ENCODE measurements around the gene TBC1D16. TPM values are rescaled to one million over a fixed set of nuclear protein-coding genes. Genes with fewer than 3 reads are reported as not detected.

TBC1D16 gene
- total RNA-seq, 1 experiment from 2014 or later, result 21.1 TPM

GRCh38 chr17:79917902-79918484 lies 117.7 kb downstream of the TBC1D16 start:
- Mint-ChIP-seq H3K9me3 (ENCODE audit: unreplicated experiment) (no peaks in the 10 kb centered on the region), H3K36me3 (ENCODE audit: insufficient read depth, unreplicated experiment) (no peaks in the 10 kb centered on the region), H3K27ac (ENCODE audit: low read depth, unreplicated experiment) (no peak overlapping the region), H3K4me3 (ENCODE audit: unreplicated experiment) (no peak overlapping the region), H3K4me1 (ENCODE audit: insufficient read depth, unreplicated experiment) (peaks cover 19% of the 10 kb centered on the region), H3K27me3 (ENCODE audit: insufficient read depth, unreplicated experiment) (no peaks in the 10 kb centered on the region)
- intact Hi-C loops (cut with micrococcal nuclease), result loop anchor here (5.0 kb wide), 1 partner anchor 66 kb away; no protein-coding TSS in a partner anchor
- TF ChIP-seq CTCF (IDR thresholded peaks at IDR 0.05; ENCODE audit: unreplicated experiment), result no peak
- BruUV-seq (replicated peaks), result no TSS peak
- no peak for DNase-seq (ENCODE audit: unreplicated experiment)
- ChIA-PET POLR2A (interaction anchor here (2.0 to 4.3 kb wide), 3 partner anchors 68 to 121 kb away, joined by 9 to 19 read pairs (median 17); partner anchors contain the start of gene CBX8), CTCF (interaction anchor here (2.4 to 5.2 kb wide), 2 partner anchors 76 to 108 kb away, joined by 11 to 63 read pairs; no protein-coding TSS in a partner anchor)

GRCh38 chr17:79916991-79917901 lies 118.4 kb downstream of the TBC1D16 start:
- CTCF ChIA-PET, result interaction anchor here (0.6 to 5.2 kb wide), 14 partner anchors 14 to 891 kb away, joined by 3 to 63 read pairs (median 4); partner anchors contain the start of gene CBX8
- no peak overlapping the region for H3K27ac Mint-ChIP-seq (ENCODE audit: low read depth, unreplicated experiment)
- POLR2A ChIA-PET, result interaction anchor here (0.7 to 4.3 kb wide), 9 partner anchors 9 to 167 kb away, joined by 3 to 19 read pairs (median 7); partner anchors contain the start of genes CBX4 and CBX8
- H3K9me3 Mint-ChIP-seq (ENCODE audit: unreplicated experiment), result no peaks in the 10 kb centered on the region
- DNase-seq (ENCODE audit: unreplicated experiment), result no peak
- no TSS peak for BruUV-seq (replicated peaks)
- H3K27me3 Mint-ChIP-seq (ENCODE audit: insufficient read depth, unreplicated experiment), result no peaks in the 10 kb centered on the region
- no peak overlapping the region for H3K4me3 Mint-ChIP-seq (ENCODE audit: unreplicated experiment)
- peaks cover 19% of the 10 kb centered on the region for H3K4me1 Mint-ChIP-seq (ENCODE audit: insufficient read depth, unreplicated experiment)
- intact Hi-C loops (cut with micrococcal nuclease), result loop anchor here (1.0 to 5.0 kb wide), 5 partner anchors 65 to 175 kb away; partner anchors contain the start of gene CBX4
- H3K36me3 Mint-ChIP-seq (ENCODE audit: insufficient read depth, unreplicated experiment), result no peaks in the 10 kb centered on the region
- TF ChIP-seq CTCF (IDR thresholded peaks at IDR 0.05; ENCODE audit: unreplicated experiment), result no peak

- Mint-ChIP-seq H3K9me3 (ENCODE audit: unreplicated experiment) (no peaks in the 10 kb centered on the region), H3K27me3 (ENCODE audit: insufficient read depth, unreplicated experiment) (no peaks in the 10 kb centered on the region), H3K27ac (ENCODE audit: low read depth, unreplicated experiment) (no peak overlapping the region), H3K4me3 (ENCODE audit: unreplicated experiment) (no peak overlapping the region), H3K4me1 (ENCODE audit: insufficient read depth, unreplicated experiment) (peaks cover 19% of the 10 kb centered on the region), H3K36me3 (ENCODE audit: insufficient read depth, unreplicated experiment) (no peaks in the 10 kb centered on the region)
- BruUV-seq (replicated peaks), result no TSS peak
- POLR2A ChIA-PET, result interaction anchor here (0.7 to 4.3 kb wide), 12 partner anchors 9 to 188 kb away, joined by 3 to 19 read pairs (median 6); partner anchors contain the start of genes CBX4 and CBX8
- TF ChIP-seq CTCF (IDR thresholded peaks at IDR 0.05; ENCODE audit: unreplicated experiment), result no peak
- intact Hi-C loops (cut with micrococcal nuclease), result loop anchor here (1.0 to 5.0 kb wide), 5 partner anchors 64 to 174 kb away; partner anchors contain the start of gene CBX4
- CTCF ChIA-PET, result interaction anchor here (0.6 to 5.2 kb wide), 18 partner anchors 13 to 175 kb away, joined by 3 to 63 read pairs (median 4); partner anchors contain the start of gene CBX8
- DNase-seq (ENCODE audit: unreplicated experiment), result no peak
Measured at GRCh38 chr17:79916506-79916905, 119.2 kb downstream of the TBC1D16 start.
